Measurements from ENCODE around the gene SNX32.
A peak's percentile ranks its signal among the peaks of the same experiment; 100 is the strongest.

GRCh38 chr11:65884716-65885092, 50.9 kb downstream of the SNX32 start:
- TF ChIP-seq CTCF (IDR thresholded peaks at IDR 0.05; ENCODE audit: low read depth, low read length): peak; percentile 100
- no peak for TF ChIP-seq EZH2phosphoT487 (IDR thresholded peaks at IDR 0.05; ENCODE audit: low read depth)

Measured in OCI-LY3 (cell line).